ENCODE results near the gene ZNF511.

The ZNF511 gene

DNA sequence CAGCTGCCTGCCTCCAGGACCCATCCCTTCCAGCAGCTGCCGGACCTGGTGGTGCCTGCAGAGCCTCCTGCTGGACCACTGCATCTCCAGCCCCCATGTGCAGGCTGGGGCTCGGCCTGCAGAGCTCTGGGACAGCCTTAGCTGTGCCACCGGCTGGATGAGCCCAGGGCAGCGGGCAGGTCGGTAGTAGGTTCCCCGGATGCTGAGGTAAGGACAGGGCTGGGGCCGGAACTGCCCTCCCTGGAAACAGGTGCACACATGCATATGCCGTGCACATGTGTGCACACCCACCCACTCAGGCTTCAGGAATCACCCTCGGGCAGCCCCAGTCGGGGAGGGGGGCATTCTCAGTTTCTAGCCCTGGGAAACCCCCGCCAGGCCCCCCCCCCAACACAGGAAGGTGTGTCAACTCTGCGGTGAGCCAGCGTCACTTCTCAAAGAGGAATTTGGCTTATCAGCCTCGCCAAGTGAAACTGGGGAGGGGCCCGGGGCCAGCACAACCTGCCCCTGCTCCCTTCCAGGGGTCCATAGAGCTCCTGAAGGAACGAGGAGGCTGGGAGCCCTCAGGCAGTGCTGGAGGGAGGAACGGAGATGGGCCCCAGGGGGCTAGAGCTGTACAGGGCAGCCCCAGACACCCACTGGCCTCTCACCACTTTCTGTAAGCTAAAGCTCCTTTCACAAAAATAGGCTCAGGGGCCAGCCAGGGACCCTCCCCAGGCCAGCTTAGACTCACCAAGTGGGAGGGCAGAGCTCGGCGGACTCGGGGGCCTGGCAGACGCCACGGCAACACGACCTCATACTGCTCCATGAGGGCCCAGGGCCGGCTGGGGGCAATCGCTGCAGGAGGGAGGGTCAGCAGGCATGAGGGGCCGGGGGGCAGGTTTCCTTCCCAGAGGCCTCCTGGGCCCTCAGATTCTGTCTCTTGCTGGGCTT, 33.7 kb upstream of the ZNF511 start:
- DNase-seq (ENCODE audit: low read depth), result peak; percentile 76

GRCh38 chr10:133275684-133276092, 33.0 kb upstream of the ZNF511 start:
- no peak for DNase-seq (ENCODE audit: low read depth)

DNA sequence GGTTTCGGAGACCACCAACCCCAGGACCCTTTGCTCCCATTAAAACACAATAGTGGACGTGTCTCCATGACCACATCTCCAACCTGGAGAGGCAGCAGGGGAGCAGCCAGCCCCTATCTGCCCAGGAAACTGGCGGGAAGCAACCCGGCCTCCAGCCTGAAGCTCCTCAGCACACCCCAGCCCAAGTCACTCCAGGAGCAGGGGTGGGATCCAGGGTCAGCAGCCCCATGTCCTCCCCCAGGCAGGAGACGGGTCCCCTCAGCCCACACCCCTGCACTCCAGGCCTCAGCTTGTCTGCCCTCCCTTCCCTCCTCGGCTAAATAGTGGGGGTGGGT, 32.6 kb upstream of the ZNF511 start:
- no peak for DNase-seq (ENCODE audit: low read depth)

- peak; percentile 47 for DNase-seq (ENCODE audit: low read depth)
Observed at GRCh38 chr10:133276435-133277201, 32.1 kb upstream of the ZNF511 start, which contains the start of gene ADAM8. Gene ADAM8 (minus strand): TSS chr10:133276868. CDS start chr10:133276817, 51 bp downstream.

DNA sequence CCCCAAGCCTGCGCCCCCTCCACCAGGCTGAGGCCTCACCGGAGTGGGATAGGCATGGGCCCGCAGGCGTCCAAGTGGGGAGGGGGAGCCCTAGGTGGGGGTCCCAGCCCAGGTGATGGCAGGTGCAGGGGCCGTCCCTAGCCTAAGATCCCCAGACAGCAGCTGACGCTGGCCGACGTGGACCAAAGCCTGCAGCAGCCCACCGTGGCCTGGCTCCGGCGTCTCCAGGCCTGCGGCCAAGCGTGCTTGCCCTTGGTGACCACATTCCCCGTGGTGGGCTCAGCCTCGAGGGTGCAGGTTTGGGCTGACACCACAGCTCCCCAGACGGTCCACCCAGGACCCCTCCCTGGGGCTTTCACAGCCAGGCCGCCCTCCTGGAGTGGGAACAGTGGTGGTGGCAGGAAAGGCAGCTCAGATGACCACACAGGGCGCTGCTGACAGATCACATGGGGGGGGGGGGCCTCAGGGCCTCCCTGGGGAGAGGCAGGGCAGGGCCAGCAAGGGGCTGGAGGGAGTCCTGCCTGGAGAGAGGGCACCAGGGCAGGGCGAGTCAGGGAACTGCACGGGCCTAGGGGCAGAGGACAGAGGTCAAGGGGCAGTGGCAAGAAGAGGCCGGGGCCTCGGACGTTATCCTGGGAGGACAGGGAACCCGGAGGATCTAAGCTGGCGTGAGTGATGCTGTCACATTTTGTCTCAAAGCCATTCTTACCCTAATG, 31.3 kb upstream of the ZNF511 start:
- no peak for DNase-seq (ENCODE audit: low read depth)

DNA sequence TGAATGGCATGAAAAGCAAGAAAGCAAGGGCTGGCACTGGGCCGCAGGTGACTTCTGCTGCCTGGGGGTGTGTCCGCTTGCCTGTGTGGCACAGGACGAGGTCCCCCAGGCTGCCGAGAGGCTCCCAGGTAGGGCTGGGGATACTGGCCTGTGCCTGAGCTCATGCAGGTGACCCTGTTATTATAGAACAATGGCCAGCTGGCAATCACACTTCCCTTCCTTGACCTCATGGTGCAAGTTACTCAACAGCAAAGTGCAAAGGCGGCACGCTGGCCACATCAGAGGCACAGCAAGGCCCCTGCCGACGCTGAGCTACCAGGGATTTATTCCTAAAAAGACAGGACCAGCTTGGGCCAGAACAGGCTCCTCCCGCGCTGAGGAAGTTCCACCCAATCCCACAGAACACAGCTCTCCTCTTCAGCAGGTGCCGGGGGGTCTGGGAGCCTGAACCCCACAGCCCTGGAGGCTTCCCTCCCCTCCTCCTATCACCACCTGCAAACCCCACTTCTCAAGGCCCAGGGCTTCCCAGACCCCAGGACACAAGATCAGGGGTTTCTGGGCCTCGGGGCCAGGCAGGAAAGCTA, 30.6 kb upstream of the ZNF511 start:
- DNase-seq (ENCODE audit: low read depth), result no peak

DNA sequence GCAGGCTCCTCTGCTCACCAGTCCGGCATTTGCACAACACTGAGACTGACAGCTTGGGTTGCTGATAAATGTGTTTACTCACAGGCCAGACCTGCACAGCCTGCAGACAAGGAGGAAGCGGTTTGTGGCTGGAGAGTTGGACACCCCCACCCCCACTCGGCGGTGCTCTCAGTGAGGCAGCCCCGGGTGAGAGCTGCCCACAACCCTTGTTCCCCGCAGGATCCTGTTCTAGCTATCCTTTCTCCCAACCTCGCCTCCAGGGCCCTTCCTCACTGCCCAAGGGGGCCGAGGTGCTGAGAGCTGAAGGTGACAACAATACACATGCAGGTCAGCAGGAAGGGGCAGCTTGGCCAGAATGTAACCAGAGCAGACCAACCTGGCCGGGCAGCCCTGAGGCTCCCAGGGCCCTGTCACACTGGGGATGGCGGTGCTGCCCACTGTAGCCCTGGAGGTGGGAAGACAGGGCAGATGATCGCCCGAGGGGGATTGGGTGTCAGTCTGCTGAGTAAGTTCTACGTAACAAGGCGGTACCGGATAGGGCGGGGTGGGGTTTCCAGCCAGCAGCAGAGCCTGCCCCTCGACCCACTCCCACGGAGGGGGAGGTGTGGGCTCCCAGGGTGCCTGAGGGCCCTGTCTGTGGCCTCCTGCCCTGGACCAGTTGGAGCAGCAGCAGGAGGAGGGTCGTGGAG, 30.0 kb upstream of the ZNF511 start:
- peak; percentile 50 for DNase-seq (ENCODE audit: low read depth)

GRCh38 chr10:133279326-133280226, 29.1 kb upstream of the ZNF511 start:
- DNase-seq (ENCODE audit: low read depth), result no peak

DNA sequence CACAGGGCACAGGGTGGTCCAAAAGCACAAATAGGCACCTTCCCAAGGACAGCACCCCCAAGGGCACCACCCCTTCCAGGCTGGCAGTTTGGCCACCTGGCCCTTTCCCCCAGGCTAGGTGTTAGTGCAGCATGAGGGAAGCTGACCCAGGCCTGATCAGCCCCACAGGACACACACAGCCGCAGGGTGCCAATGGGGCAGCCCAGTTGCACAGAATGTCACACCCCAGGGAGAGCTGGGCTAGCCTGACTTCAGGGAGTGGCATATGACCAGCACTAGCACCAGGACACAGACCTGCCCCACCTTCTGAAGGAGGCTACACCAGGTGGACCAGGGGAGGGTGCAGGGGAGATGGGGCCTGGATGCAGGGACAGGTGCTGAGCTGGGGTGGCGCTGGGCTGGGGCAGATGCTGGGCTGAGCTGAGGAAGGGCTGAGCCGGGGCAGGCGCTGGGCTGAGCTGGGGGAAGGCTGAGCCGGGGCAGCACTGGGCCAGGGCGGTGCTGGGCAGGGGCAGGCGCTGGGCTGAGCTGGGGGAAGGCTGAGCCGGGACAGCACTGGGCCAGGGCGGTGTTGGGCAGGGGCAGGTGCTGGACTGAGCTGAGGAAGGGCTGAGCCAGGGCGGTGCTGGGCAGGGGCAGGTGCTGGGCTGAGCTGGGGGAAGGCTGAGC, 28.2 kb upstream of the ZNF511 start:
- DNase-seq (ENCODE audit: low read depth), result no peak

GRCh38 chr10:133281084-133281483, 27.6 kb upstream of the ZNF511 start:
- no peak for DNase-seq (ENCODE audit: low read depth)

DNA sequence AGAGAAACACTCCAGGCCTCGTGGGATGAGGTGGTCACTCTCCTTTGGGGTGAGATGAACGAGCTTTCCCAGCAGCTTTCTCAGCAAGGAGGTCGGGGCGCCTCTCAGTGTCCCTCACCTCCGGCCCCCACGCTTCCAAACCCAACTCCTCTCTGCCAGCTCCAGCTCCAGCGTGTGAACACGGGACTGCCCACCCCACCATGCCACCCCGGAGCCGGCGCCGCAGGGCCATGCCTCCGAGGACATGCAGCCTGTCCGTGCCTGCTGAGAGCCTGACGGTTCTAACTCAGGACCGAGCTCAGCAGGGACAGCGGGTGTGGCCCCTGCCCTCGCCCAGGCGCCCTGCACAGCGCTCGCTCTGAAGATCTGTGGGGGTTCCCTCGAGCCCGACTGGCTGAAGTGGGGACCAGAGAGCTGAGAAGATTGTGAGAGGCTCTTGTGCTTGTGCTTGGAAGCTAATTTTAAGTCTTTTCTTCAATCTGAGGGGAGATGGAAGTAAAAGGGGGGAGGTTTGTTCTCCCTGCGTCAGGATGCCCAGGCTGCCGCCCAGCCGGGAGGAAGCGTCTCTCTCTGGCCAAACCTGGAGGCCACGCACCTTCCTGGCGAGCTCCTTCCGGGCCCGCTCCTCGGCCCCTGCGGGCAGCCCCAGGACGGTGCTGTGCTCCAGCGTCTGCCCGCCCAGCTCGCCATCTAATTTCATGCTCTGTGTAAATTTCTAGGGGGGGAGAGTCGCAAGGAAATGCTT, 26.9 kb upstream of the ZNF511 start:
- no peak for DNase-seq (ENCODE audit: low read depth)

DNA sequence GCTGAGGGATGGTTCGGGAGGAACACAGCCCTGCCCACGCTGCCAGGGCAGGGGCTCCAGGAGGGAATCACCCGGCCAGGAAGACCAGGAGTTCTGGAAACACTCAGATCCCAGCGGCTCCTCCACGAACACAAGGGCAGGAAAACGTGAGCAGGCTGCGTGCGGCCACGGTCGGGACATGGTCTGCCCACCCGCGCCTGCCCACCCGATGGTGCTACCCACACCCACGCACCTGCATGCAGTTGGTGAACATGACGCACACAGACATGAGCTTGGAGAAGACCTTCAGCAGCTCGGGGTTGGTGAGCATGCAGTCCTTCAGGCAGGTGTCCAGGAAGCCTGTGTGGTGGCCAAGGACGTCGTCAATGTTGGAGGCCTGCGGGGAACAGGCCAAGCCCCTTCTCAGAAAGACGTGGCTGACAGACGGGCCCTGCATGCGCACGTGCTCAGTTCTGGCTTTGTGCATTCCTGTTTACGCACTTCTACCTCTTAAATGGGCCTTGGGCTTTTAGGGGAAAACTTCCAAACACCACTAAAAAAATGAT, 25.8 kb upstream of the ZNF511 start:
- no peak for DNase-seq (ENCODE audit: low read depth)

- DNase-seq (ENCODE audit: low read depth), result no peak
Observed at GRCh38 chr10:133283931-133284330, 24.8 kb upstream of the ZNF511 start.

DNA sequence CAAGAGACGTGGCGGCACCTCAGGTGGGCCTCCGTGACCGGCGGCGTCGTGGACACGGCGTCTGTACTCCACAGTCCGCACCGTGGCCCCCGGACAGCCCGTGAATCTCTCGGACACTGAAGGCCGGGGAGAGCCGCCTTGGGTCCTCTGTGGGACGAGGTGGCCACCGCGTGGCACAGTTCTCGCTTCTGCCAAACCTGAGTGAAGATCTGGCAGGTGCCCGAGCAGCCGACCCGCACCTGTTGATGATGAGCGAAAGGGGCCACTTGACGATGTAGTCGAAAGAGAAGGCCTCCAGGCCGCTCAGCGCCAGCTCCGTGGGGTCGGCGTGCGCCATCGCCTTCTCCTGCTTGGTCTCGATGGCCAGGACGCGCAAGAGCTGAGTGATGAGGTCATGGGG, 23.5 kb upstream of the ZNF511 start:
- no peak for DNase-seq (ENCODE audit: low read depth)

- DNase-seq (ENCODE audit: low read depth), result no peak
Observed at GRCh38 chr10:133286366-133286765, 22.3 kb upstream of the ZNF511 start.

DNA sequence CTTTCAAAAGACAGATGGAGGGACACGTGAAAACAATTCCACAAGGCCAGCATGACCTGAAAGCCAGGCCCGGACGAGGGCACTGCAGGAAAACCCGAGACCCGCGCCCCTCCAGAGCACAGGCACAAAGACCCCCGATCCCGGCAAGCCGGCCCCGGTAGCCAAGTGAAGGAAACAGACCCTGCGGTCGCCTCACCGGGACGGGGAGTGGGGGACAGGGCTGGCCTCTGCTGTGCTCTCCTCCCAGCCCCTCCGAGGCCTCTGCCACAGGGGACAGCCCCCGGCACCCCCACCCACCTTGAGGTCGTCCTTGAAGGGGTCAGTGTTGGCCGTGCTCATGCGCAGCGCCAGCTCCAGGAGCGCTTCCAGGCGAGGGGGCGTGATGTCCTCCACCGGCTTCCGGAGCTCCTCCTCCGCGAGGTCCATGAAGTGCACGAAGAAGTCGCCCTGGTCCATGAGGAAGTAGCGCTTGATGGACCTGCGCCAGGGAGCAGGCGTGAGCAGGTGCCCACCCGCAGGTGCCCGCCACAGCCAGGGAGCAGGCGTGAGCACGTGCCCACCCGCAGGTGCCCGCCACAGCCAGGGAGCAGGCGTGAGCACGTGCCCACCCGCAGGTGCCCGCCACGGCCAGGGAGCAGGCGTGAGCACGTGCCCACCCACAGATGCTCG, 20.7 kb upstream of the ZNF511 start:
- DNase-seq (ENCODE audit: low read depth), result no peak

DNA sequence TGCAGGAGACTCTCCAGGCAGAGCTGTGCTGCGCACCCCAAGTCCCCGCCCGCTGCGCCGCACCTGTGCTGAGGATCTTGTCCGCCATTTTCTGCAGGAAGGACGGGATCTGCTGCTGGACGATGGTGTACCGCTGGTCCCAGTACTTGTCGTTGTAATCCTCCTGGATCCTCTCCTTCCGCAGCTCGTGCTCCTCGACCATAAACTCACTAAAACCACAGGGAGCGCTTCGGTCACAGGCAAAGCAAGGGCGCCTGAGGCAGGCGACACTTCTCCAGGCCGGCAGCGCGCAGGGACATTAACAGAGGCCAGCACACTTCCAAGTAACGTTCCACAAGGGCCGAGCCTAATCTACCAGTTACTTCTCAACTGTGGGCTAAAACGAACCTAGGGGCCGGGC, 19.0 kb upstream of the ZNF511 start:
- DNase-seq (ENCODE audit: low read depth), result no peak

All from stimulated activated CD8-positive, alpha-beta memory T cell treated with anti-CD3 and anti-CD28 coated beads, Interleukin-12 subunit alpha, Interleukin-12 subunit beta, amount 100 ng/mL, for 4 hours (primary cell).